Tibial nerve (tissue), 4 donors: ENCODE data around the gene AIFM3. TPM values are rescaled to one million over a fixed set of nuclear protein-coding genes. Genes with fewer than 3 reads are reported as not detected.

Experiments used
- DNase-seq, 2 donors: peaks; one replicate each; pipeline ENCODE4 v3.0.0-alpha.2; 2019; ENCODE audit warnings: low spot score in 2 of 2
- H3K27ac ChIP-seq, 4 donors: fragments of 200-600 bp; sonication (generic) in 3 of 4; one replicate each; pipeline ENCODE4 v1.5.1; 2017 to 2019; ENCODE audit warnings: mild to moderate bottlenecking in 1 of 4
- H3K27me3 ChIP-seq, 2 donors: fragments of 200-600 bp; sonication (generic) in 1 of 2; one replicate each; pipeline versions ENCODE4 v1.5.1 to v1.6.0; 2017 to 2019
- H3K36me3 ChIP-seq, 3 donors: fragments of 200-600 bp; sonication (generic); one replicate each; pipeline ENCODE4 v1.5.1; 2018 to 2019
- H3K4me1 ChIP-seq, 4 donors: fragments of 200-600 bp; sonication (generic) in 3 of 4; one replicate each; pipeline ENCODE4 v1.5.1; 2017 to 2019
- H3K4me3 ChIP-seq, 4 donors: fragments of 200-600 bp; sonication (generic) in 3 of 4; one replicate each; pipeline ENCODE4 v1.5.1; 2017 to 2019; ENCODE audit warnings: mild to moderate bottlenecking in 1 of 4, moderate library complexity in 1 of 4
- H3K9me3 ChIP-seq, 4 donors: fragments of 200-600 bp; sonication (generic) in 3 of 4; one replicate each; pipeline ENCODE4 v1.5.1; 2017 to 2019
- EP300 ChIP-seq, 2 donors: sonication (generic); formaldehyde crosslinking; IDR thresholded peaks; one replicate each; pipeline ENCODE4 v1.6.1; 2017; ENCODE audit warnings: antibody characterized with exemption in 2 of 2, mild to moderate bottlenecking in 1 of 2
- POLR2A ChIP-seq, 2 donors: fragments of 450-650 bp; IDR thresholded peaks; one replicate each; pipeline ENCODE4 v1.6.1; 2017; ENCODE audit warnings: antibody characterized with exemption in 2 of 2, mild to moderate bottlenecking in 2 of 2, moderate library complexity in 2 of 2
- WGBS, 2 donors: methylation state at CpG; one replicate each; pipeline ENCODE4 v1.1.5; 2018; 5-methylcytosine and 5-hydroxymethylcytosine counted together
- total RNA-seq, 4 donors: library from RNA; depleted of rRNA; stranded (reverse); fragments of >200 nt; gene quantifications; one replicate each; pipeline ENCODE4 v1.1.0, GENCODE V29; 2016
- TF ChIP-seq, protein P1 (sequence below), 5 experiments: fragments of 200-600 bp in 3 of 5; fragments of 450-650 bp in 2 of 5; sonication (generic) in 3 of 5; IDR thresholded peaks; one replicate each; pipeline ENCODE4 v1.5.1; 2016 to 2019; ENCODE audit warnings: antibody characterized with exemption in 5 of 5, mild to moderate bottlenecking in 3 of 5, moderate library complexity in 2 of 5

AIFM3 gene
- total RNA-seq, 4 donors from 2014 or later = 0.59 to 3.1 (median 1.8) TPM

DNA sequence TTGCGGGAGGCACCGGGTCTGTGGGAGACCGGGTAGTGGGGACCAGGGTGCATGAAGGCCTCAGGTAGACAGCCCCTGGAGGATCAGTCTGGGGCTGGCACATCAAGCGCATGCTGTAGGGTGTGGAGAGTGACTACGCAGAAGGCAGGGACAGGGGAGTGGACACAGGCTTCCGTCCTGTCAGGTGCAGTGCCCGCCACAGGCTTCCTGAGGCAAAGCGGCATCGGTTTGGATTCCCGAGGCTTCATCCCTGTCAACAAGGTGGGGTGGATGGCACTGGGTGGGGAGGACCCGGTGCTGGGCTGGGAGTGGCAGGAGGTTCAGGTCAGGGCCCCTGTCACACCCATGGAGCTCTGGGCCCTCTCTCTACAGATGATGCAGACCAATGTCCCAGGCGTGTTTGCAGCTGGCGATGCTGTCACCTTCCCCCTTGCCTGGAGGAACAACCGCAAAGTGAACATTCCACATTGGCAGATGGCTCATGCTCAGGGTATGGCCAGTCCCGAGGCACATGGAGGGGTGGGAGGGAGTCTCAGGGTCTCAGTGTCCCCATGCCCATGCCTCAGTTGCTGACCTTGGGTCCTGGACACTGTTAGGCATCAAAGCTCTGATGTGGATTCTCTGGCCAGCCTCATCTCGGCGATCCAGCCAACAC is 10.6 kb downstream of the AIFM3 start:
- DNase-seq = no peak
- Histone ChIP-seq H3K27ac (no peak overlapping the region), H3K9me3 (peaks cover 0 to 12% (median 0%) of the 10 kb centered on the region in 4 donors), H3K4me3 (no peak overlapping the region), H3K4me1 (peaks cover 0 to 27% (median 14%) of the 10 kb centered on the region in 4 donors), H3K27me3 (no peaks in the 10 kb centered on the region), H3K36me3 (no peaks in the 10 kb centered on the region)
- WGBS, 2 donors = 85 to 94% methylated on average over 15 of the region's 17 CpGs
- TF ChIP-seq EP300 (IDR thresholded peaks at IDR 0.05) = no peak
- TF ChIP-seq, protein P1, sequence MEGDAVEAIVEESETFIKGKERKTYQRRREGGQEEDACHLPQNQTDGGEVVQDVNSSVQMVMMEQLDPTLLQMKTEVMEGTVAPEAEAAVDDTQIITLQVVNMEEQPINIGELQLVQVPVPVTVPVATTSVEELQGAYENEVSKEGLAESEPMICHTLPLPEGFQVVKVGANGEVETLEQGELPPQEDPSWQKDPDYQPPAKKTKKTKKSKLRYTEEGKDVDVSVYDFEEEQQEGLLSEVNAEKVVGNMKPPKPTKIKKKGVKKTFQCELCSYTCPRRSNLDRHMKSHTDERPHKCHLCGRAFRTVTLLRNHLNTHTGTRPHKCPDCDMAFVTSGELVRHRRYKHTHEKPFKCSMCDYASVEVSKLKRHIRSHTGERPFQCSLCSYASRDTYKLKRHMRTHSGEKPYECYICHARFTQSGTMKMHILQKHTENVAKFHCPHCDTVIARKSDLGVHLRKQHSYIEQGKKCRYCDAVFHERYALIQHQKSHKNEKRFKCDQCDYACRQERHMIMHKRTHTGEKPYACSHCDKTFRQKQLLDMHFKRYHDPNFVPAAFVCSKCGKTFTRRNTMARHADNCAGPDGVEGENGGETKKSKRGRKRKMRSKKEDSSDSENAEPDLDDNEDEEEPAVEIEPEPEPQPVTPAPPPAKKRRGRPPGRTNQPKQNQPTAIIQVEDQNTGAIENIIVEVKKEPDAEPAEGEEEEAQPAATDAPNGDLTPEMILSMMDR (IDR thresholded peaks at IDR 0.05) = no peak
- no peak for TF ChIP-seq POLR2A (IDR thresholded peaks at IDR 0.05)

DNA sequence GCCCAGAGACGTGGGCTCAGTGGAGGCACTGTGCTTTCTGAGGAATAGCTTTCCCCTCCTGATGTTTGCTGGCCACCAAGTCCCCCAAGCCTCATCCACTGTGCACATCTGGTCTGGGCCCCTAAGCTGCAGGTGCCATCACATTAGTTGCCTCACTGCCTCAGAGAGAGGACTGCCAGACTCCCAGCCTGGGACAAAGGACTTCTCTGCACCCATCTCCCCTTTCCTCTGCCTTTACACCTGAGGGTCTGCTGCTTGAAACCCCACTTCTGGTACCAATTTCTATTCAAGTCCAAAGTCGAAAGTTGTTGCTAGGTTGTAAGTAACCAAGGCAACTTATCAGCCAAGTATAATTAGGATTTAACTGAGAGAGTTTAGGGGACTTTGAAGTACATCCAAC is 11.4 kb downstream of the AIFM3 start:
- H3K4me1 ChIP-seq = peaks cover 0 to 34% (median 21%) of the 10 kb centered on the region in 4 donors
- 81 to 86% methylated on average over 2 of the region's 2 CpGs for whole genome bisulfite sequencing, 2 donors
- TF ChIP-seq EP300 (IDR thresholded peaks at IDR 0.05) = no peak
- TF ChIP-seq, protein P1 (IDR thresholded peaks at IDR 0.05) = no peak
- TF ChIP-seq POLR2A (IDR thresholded peaks at IDR 0.05) = no peak

DNA sequence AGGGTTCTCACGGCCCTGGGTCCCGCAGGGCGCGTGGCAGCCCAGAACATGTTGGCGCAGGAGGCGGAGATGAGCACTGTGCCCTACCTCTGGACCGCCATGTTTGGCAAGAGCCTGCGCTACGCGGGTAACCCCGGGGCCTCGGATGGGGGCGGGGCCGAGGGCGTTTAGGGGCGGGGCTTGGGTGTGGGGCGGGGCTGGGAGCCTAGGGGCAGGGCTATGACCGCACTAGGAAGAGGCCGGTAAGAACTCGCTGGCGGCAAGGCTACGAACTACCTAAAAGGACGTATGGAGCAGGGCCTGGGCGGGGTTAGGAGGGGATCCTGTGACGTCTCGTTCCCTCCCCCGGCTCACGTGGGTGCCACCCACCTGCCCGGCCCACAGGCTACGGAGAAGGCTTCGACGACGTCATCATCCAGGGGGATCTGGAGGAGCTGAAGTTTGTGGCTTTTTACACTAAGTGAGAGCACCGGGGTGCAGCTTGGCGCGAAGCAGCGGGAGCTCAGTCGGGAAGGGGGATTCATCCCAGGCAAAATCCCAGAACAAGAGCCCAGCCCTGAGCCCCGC is 12.3 kb downstream of the AIFM3 start:
- Histone ChIP-seq H3K4me3 (peak overlapping the region in 3 of 4 donors; percentile 7 to 42 (median 21)), H3K36me3 (peaks cover 0 to 6% (median 0%) of the 10 kb centered on the region in 3 donors), H3K27ac (peak overlapping the region in 2 of 4 donors; percentile 50 to 65), H3K9me3 (peaks cover 0 to 12% (median 0%) of the 10 kb centered on the region in 4 donors), H3K27me3 (no peaks in the 10 kb centered on the region), H3K4me1 (peaks cover 0 to 43% (median 24%) of the 10 kb centered on the region in 4 donors)
- WGBS, 2 donors = 9 to 15% methylated on average over 33 to 36 of the region's 39 CpGs
- no peak for DNase-seq
- TF ChIP-seq EP300 (IDR thresholded peaks at IDR 0.05) (peak in 1 of 2 donors; percentile 24), POLR2A (IDR thresholded peaks at IDR 0.05) (peak in 1 of 2 donors; percentile 35)
- TF ChIP-seq, protein P1 (IDR thresholded peaks at IDR 0.05) = no peak

More for the DNA sequence above, 11.4 kb downstream of the AIFM3 start:
- Histone ChIP-seq H3K27ac (no peak overlapping the region), H3K36me3 (no peaks in the 10 kb centered on the region), H3K4me3 (no peak overlapping the region), H3K27me3 (no peaks in the 10 kb centered on the region), H3K9me3 (peaks cover 0 to 12% (median 0%) of the 10 kb centered on the region in 4 donors)
- no peak for DNase-seq

DNA sequence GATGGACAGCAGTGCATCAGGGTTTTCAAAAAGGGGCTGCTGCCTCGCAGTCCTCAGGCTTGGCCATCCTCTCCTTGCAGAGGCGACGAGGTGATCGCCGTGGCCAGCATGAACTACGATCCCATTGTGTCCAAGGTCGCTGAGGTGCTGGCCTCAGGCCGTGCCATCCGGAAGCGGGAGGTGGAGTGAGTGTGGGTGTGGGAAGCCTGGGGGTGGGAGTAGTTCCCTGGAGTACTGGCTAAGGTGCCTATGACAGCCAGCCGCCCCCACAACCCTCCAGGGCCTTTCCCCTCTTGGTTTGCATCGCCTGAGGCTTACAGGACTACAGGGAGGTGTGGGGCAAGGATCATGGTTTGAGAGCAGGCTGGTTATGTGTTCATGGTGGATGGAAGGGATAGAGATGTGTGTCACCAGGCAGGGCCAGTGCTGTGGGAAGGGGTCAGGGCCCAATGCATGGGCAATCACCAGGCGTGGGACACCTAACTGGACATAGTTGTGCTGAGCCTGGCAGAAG is 12.9 kb downstream of the AIFM3 start:
- no peaks in the 10 kb centered on the region for H3K27me3 ChIP-seq
- DNase-seq = no peak
- H3K9me3 ChIP-seq = peaks cover 0 to 12% (median 0%) of the 10 kb centered on the region in 4 donors
- H3K4me1 ChIP-seq = peaks cover 0 to 48% (median 24%) of the 10 kb centered on the region in 4 donors
- TF ChIP-seq POLR2A (IDR thresholded peaks at IDR 0.05) (no peak), EP300 (IDR thresholded peaks at IDR 0.05) (no peak)
- TF ChIP-seq, protein P1 (IDR thresholded peaks at IDR 0.05) = no peak
- 28 to 37% methylated on average over 9 to 12 of the region's 13 CpGs for WGBS, 2 donors
- H3K4me3 ChIP-seq = peak overlapping the region in 3 of 4 donors; percentile 7 to 42 (median 21)
- peak overlapping the region in 2 of 4 donors; percentile 50 to 65 for H3K27ac ChIP-seq
- H3K36me3 ChIP-seq = peaks cover 0 to 11% (median 0%) of the 10 kb centered on the region in 3 donors

DNA sequence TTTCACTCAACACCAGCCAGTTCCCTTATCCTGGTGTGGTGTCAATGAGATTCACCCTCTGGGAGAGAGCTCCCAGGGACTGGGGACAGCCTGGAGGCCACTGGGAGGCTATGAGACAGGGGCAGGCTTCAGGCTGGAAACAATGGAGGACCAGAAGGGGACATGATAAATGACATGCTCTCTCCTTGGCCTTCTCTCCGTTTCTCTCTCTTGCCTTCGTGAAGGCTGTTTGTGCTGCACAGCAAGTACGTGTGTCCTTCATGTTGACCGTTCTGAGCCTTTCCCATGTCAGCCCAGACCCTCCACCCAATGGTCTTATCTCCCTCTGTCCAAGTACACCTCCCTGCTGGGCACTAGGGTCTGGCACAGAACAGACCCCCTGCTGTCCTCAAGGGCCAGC is 13.5 kb downstream of the AIFM3 start:
- Histone ChIP-seq H3K27ac (no peak overlapping the region), H3K4me3 (no peak overlapping the region), H3K9me3 (peaks cover 0 to 12% (median 0%) of the 10 kb centered on the region in 4 donors), H3K36me3 (peaks cover 0 to 17% (median 0%) of the 10 kb centered on the region in 3 donors), H3K27me3 (no peaks in the 10 kb centered on the region), H3K4me1 (peaks cover 0 to 50% (median 24%) of the 10 kb centered on the region in 4 donors)
- DNase-seq = no peak
- 80 to 83% methylated on average over 4 of the region's 4 CpGs for WGBS, 2 donors
- TF ChIP-seq EP300 (IDR thresholded peaks at IDR 0.05) (no peak), POLR2A (IDR thresholded peaks at IDR 0.05) (no peak)
- TF ChIP-seq, protein P1 (IDR thresholded peaks at IDR 0.05) = no peak
